Measurements from ENCODE around the gene KRT36. TPM values are rescaled to one million over a fixed set of nuclear protein-coding genes. Genes with fewer than 3 reads are reported as not detected.

The KRT36 gene
- total and polyA plus RNA-seq, 2 of the 8 experiments (the other 6 are each of a cell fraction or from before 2014, with no cell fraction given), result not detected

DNA sequence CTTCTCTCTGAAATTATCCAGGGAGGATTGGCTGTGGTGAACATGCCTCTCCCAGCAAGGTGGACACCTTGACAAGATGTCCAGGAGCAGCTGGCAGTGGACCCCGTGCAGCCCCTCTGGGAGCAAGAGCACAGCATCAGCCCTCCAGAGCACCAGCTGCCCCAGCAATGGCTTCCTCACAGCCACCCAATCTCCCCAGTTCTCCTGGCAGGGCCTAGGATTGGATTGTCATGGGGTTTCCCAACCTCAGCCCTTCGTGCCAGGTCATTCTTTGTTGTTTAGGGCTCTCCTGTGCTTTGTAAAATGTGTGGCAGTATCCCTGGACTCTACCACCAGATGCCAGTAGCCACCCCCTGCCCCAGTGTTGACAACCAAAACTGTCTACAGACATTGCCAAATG is 1.8 kb upstream of the KRT36 start (continued):
- TF ChIP-seq CBX8 (IDR thresholded peaks at IDR 0.05; ENCODE audit: borderline replicate concordance, low read depth, low read length), result no peak
- no peak for TF ChIP-seq SP4 (IDR thresholded peaks at IDR 0.05; ENCODE audit: low read length)
